ENCODE measurements around the gene TLE4. TPM values are rescaled to one million over a fixed set of nuclear protein-coding genes. Genes with fewer than 3 reads are reported as not detected.
A peak's percentile ranks its signal among the peaks of the same experiment; 100 is the strongest.
"Not testable (repeated sequence)": the region's sequence is repeated elsewhere in the genome, so short reads cannot be mapped to it uniquely, and the experiment has no call there.

The TLE4 gene
- total and polyA plus RNA-seq, 2 donors from 2014 or later, result 5.5 to 35.7 TPM

DNA sequence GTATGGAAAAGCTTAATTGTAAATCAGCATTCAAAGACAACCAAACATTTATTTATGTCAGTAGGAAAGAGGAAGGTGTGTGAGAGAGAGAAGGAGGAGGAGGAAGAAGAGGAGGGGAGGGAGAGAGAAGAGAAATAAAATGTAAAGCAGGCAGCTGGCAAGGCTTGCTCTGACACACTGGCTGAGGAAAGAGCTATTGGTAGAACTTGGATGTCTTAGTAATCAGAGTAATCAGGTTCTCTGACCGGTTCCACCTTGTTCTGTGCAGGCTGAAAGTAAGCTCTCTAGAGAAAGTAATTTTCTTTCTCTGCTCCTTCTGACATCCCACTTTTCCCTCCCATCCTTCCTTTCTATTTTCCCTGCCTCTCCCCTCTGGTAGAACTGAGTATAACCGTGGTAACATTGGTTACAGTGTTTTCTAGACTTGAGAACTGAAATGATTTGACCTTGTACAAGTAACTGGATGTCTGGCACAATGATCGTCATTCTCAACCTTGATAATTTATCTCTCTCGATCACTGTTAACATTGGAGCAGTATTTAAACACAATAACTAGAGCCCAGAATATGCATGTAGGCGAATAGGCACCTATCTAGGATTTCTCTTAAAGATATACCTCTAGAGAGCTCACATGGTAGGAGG, 33.3 kb downstream of the TLE4 start:
- Histone ChIP-seq H3K4me1 (ENCODE audit: control insufficient read depth in 2 of 3, insufficient read depth in 2 of 3, low read depth in 1 of 3, low read length in 3 of 3) (peaks cover 0 to under 1% (median 0%) of the 10 kb centered on the region in 3 donors), H3K27ac (ENCODE audit: low read depth in 2 of 2, low read length in 2 of 2) (no peak overlapping the region), H3K9ac (ENCODE audit: low read length in 3 of 3) (no peak overlapping the region), H3K27me3 (ENCODE audit: control insufficient read depth, insufficient read depth, low read length) (no peaks in the 10 kb centered on the region), H3K9me3 (ENCODE audit: control insufficient read depth in 2 of 3, insufficient read depth in 1 of 3, low read length in 3 of 3) (peaks cover 0 to 4% (median 0%) of the 10 kb centered on the region in 3 donors), H3K36me3 (ENCODE audit: control insufficient read depth in 2 of 3, insufficient read depth in 3 of 3, low read length in 3 of 3) (peaks cover 0 to 2% (median 0%) of the 10 kb centered on the region in 3 donors), H3K4me3 (ENCODE audit: low read length in 3 of 3) (no peak overlapping the region)
- TF ChIP-seq, protein P1, sequence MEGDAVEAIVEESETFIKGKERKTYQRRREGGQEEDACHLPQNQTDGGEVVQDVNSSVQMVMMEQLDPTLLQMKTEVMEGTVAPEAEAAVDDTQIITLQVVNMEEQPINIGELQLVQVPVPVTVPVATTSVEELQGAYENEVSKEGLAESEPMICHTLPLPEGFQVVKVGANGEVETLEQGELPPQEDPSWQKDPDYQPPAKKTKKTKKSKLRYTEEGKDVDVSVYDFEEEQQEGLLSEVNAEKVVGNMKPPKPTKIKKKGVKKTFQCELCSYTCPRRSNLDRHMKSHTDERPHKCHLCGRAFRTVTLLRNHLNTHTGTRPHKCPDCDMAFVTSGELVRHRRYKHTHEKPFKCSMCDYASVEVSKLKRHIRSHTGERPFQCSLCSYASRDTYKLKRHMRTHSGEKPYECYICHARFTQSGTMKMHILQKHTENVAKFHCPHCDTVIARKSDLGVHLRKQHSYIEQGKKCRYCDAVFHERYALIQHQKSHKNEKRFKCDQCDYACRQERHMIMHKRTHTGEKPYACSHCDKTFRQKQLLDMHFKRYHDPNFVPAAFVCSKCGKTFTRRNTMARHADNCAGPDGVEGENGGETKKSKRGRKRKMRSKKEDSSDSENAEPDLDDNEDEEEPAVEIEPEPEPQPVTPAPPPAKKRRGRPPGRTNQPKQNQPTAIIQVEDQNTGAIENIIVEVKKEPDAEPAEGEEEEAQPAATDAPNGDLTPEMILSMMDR (IDR thresholded peaks at IDR 0.05; ENCODE audit: borderline replicate concordance, extremely low read depth, insufficient read depth), result no peak
- DNase-seq (no peak), FAIRE-seq (no peak)
- intact Hi-C loops (cut with DNase I), result no loop called here

DNA sequence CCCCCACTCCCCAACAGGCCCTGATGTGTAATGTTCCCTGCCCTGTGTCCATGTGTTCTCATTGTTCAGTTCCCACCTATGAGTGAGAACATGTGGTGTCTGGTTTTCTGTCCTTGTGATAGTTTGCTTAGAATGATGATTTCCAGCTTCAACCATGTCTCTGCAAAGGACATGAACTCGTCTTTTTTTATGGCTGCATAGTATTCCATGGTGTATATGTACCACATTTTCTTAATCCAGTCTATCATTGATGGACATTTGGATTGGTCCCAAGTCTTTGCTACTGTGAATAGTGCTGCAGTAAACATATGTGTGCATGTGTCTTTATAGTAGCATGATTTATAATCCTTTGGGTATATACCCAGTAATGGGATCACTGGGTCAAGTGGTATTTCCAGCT, 34.8 kb downstream of the TLE4 start:
- H3K27me3 ChIP-seq (ENCODE audit: control insufficient read depth, insufficient read depth, low read length); DNase-seq; H3K9me3 ChIP-seq (ENCODE audit: control insufficient read depth in 2 of 3, insufficient read depth in 1 of 3, low read length in 3 of 3); H3K4me1 ChIP-seq (ENCODE audit: control insufficient read depth in 2 of 3, insufficient read depth in 2 of 3, low read depth in 1 of 3, low read length in 3 of 3); intact Hi-C loops (cut with DNase I); H3K36me3 ChIP-seq (ENCODE audit: control insufficient read depth in 2 of 3, insufficient read depth in 3 of 3, low read length in 3 of 3); H3K4me3 ChIP-seq (ENCODE audit: low read length in 3 of 3); H3K9ac ChIP-seq (ENCODE audit: low read length in 3 of 3); H3K27ac ChIP-seq (ENCODE audit: low read depth in 2 of 2, low read length in 2 of 2); FAIRE-seq: not testable (repeated sequence)

DNA sequence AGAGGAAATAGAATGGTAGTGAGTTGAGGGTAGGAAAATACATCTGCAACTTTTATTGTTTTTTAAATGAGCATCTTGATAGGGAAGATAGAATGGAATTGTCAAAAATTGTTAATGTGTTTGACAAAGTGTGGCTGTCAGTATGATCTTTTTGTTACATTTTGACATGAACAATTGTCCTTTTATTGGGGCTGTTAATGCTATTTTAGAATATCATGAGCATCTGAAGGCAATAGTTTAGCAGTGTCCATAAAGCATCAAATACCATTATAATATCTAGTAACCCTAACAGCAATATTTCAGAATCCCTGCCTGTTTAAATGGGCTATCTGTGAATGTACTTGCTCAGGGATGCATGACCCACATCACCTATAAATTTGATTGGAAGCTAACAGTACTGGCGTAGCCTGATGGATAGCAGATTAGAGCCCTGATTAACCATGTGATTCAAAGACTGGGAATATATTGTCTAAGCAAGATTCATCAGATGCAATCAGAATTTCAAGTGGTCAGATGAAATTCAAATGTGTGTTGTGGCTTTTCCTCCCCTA, 37.8 kb downstream of the TLE4 start:
- DNase-seq (no peak), FAIRE-seq (no peak)
- no peaks in the 10 kb centered on the region for H3K27me3 ChIP-seq (ENCODE audit: control insufficient read depth, insufficient read depth, low read length)
- H3K4me3 ChIP-seq (ENCODE audit: low read length in 3 of 3), result no peak overlapping the region
- no peaks in the 10 kb centered on the region for H3K36me3 ChIP-seq (ENCODE audit: control insufficient read depth in 2 of 3, insufficient read depth in 3 of 3, low read length in 3 of 3)
- H3K27ac ChIP-seq (ENCODE audit: low read depth in 2 of 2, low read length in 2 of 2), result no peak overlapping the region
- intact Hi-C loops (cut with DNase I), result no loop called here
- peaks cover 0 to 3% (median 2%) of the 10 kb centered on the region in 3 donors for H3K4me1 ChIP-seq (ENCODE audit: control insufficient read depth in 2 of 3, insufficient read depth in 2 of 3, low read depth in 1 of 3, low read length in 3 of 3)
- no peak overlapping the region for H3K9ac ChIP-seq (ENCODE audit: low read length in 3 of 3)
- H3K9me3 ChIP-seq (ENCODE audit: control insufficient read depth in 2 of 3, insufficient read depth in 1 of 3, low read length in 3 of 3), result no peaks in the 10 kb centered on the region
- TF ChIP-seq, protein P1 (IDR thresholded peaks at IDR 0.05; ENCODE audit: borderline replicate concordance, extremely low read depth, insufficient read depth), result no peak

DNA sequence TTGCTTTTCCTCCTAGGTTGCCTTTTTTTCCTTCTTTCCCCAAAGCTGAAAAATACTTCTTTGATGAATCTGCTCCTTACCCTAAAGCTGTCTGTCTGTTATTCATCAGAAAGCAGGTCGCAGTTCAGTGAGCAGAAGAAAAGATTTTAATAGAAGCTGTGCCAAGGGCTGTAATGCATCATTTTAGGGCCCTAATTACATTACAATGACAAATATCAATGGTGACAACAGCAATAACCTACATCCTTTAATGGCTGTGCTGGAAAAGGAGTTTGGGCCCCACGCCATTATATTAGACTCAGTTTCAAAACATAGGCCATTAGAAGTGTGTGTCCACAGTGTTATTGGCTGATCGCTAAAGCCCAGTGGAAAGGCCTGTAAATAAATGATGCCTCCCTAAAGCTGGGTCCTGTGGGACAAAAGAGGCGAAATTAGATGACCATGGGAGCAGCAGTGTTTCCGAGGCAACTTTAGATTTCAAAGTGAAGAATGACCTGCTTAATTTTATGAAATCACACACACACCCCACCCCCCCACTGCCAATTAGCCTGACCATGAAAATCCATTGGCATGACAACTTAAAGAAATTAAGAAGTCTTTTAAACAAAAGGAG, 38.4 kb downstream of the TLE4 start:
- no peak overlapping the region for H3K4me3 ChIP-seq (ENCODE audit: low read length in 3 of 3)
- DNase-seq (peak in 3 of 5 donors; percentile 14 to 71 (median 53)), FAIRE-seq (no peak)
- H3K9me3 ChIP-seq (ENCODE audit: control insufficient read depth in 2 of 3, insufficient read depth in 1 of 3, low read length in 3 of 3), result no peaks in the 10 kb centered on the region
- no peaks in the 10 kb centered on the region for H3K27me3 ChIP-seq (ENCODE audit: control insufficient read depth, insufficient read depth, low read length)
- H3K36me3 ChIP-seq (ENCODE audit: control insufficient read depth in 2 of 3, insufficient read depth in 3 of 3, low read length in 3 of 3), result no peaks in the 10 kb centered on the region
- H3K4me1 ChIP-seq (ENCODE audit: control insufficient read depth in 2 of 3, insufficient read depth in 2 of 3, low read depth in 1 of 3, low read length in 3 of 3), result peaks cover 0 to 3% (median 2%) of the 10 kb centered on the region in 3 donors
- intact Hi-C loops (cut with DNase I), result no loop called here
- H3K9ac ChIP-seq (ENCODE audit: low read length in 3 of 3), result no peak overlapping the region
- TF ChIP-seq, protein P1 (IDR thresholded peaks at IDR 0.05; ENCODE audit: borderline replicate concordance, extremely low read depth, insufficient read depth), result no peak
- H3K27ac ChIP-seq (ENCODE audit: low read depth in 2 of 2, low read length in 2 of 2), result no peak overlapping the region
